ENCODE results near the gene SYT2. TPM values are rescaled to one million over a fixed set of nuclear protein-coding genes. Genes with fewer than 3 reads are reported as not detected.

The SYT2 gene
- total RNA-seq, 6 donors from 2014 or later: 0.14 TPM; not detected in 5

DNA sequence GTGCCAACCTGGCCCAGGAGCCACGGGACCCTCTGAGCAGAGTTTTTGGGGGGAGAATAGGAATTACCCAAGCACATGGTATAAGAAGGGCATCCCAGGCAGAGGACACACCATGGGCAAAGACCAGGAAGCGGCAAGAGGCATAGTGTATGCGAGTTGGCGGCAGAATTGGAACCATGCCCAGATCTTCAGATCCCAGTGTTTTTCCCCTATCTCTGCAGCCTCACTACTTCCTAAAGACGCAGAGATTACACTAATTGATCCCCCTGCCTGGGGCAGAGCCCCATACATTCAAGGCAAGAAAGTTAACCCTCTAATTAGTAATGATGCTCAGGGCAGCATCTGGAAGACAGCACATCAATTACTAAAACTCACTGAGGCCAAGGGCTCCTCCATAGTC lies 48.2 kb downstream of the SYT2 start:
- WGBS, 2 donors: 31 to 39% methylated on average over 5 of the region's 5 CpGs
- TF ChIP-seq POLR2A (IDR thresholded peaks at IDR 0.05): no peak
- no peak for TF ChIP-seq EP300 (IDR thresholded peaks at IDR 0.05)
- TF ChIP-seq, protein P1, sequence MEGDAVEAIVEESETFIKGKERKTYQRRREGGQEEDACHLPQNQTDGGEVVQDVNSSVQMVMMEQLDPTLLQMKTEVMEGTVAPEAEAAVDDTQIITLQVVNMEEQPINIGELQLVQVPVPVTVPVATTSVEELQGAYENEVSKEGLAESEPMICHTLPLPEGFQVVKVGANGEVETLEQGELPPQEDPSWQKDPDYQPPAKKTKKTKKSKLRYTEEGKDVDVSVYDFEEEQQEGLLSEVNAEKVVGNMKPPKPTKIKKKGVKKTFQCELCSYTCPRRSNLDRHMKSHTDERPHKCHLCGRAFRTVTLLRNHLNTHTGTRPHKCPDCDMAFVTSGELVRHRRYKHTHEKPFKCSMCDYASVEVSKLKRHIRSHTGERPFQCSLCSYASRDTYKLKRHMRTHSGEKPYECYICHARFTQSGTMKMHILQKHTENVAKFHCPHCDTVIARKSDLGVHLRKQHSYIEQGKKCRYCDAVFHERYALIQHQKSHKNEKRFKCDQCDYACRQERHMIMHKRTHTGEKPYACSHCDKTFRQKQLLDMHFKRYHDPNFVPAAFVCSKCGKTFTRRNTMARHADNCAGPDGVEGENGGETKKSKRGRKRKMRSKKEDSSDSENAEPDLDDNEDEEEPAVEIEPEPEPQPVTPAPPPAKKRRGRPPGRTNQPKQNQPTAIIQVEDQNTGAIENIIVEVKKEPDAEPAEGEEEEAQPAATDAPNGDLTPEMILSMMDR (IDR thresholded peaks at IDR 0.05): no peak
- no peak for TF ChIP-seq POLR2AphosphoS5 (IDR thresholded peaks at IDR 0.05)
- Histone ChIP-seq H3K9me3 (no peaks in the 10 kb centered on the region), H3K36me3 (no peaks in the 10 kb centered on the region), H3K4me3 (no peak overlapping the region), H3K27me3 (no peaks in the 10 kb centered on the region), H3K4me1 (no peaks in the 10 kb centered on the region), H3K27ac (no peak overlapping the region)
- no peak for DNase-seq
- no peak for ATAC-seq (ENCODE audit: low FRiP score in 2 of 2)

DNA sequence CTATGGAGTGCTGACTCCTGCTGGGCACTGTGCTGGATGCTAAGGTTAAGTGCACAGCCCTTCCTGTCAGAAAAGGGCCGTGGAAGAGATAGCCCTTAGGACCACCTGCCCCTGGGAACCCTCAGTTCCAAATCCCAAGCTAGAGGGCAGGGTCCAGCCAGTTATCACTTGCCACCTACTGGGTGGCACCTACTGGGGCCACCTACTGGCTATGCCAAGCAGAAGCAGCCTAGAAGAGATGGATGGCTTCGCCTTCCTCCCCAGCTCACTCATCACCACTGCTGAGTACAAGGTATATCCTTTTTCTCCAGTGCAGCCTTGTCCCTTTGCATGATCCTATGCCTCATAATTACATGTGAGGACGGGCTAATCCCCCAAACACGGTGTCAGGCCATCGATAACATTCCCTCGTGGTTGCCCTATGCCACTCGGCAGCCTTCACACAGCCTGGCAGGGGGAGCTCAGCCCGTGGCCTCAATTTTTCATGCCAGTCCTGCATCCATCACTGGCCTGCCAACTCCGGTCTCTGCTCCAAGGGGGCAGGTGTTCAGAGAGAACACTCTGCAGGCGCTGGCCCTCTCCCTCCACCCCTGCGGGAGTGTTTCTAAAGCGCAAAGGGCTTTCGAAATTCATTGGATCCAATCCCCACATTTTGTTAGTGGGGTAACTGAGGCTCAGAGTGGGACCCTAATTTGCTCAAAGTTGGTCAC lies 49.0 kb downstream of the SYT2 start:
- TF ChIP-seq, protein P1 (IDR thresholded peaks at IDR 0.05): no peak
- no peak for TF ChIP-seq POLR2A (IDR thresholded peaks at IDR 0.05)
- no peak for TF ChIP-seq POLR2AphosphoS5 (IDR thresholded peaks at IDR 0.05)
- TF ChIP-seq EP300 (IDR thresholded peaks at IDR 0.05): no peak
- Histone ChIP-seq H3K27ac (no peak overlapping the region), H3K9me3 (no peaks in the 10 kb centered on the region), H3K36me3 (no peaks in the 10 kb centered on the region), H3K4me1 (no peaks in the 10 kb centered on the region), H3K4me3 (no peak overlapping the region), H3K27me3 (no peaks in the 10 kb centered on the region)
- 73 to 77% methylated on average over 13 of the region's 13 CpGs for WGBS, 2 donors
- ATAC-seq (ENCODE audit: low FRiP score in 2 of 2): no peak
- DNase-seq: no peak

GRCh38 chr1:202659974-202660373 lies 50.3 kb downstream of the SYT2 start:
- Histone ChIP-seq H3K27me3 (no peaks in the 10 kb centered on the region), H3K9me3 (no peaks in the 10 kb centered on the region), H3K27ac (no peak overlapping the region), H3K4me1 (no peaks in the 10 kb centered on the region), H3K36me3 (no peaks in the 10 kb centered on the region), H3K4me3 (no peak overlapping the region)
- no peak for ATAC-seq (ENCODE audit: low FRiP score in 2 of 2)
- WGBS, 2 donors: 50 to 58% methylated on average over 2 to 3 of the region's 3 CpGs
- DNase-seq: no peak
- no peak for TF ChIP-seq EP300 (IDR thresholded peaks at IDR 0.05)
- TF ChIP-seq POLR2A (IDR thresholded peaks at IDR 0.05): no peak
- TF ChIP-seq, protein P1 (IDR thresholded peaks at IDR 0.05): no peak
- no peak for TF ChIP-seq POLR2AphosphoS5 (IDR thresholded peaks at IDR 0.05)

GRCh38 chr1:202659541-202659940 lies 50.7 kb downstream of the SYT2 start:
- no peak overlapping the region for H3K27ac ChIP-seq
- ATAC-seq (ENCODE audit: low FRiP score in 2 of 2): no peak
- no peaks in the 10 kb centered on the region for H3K4me1 ChIP-seq
- H3K27me3 ChIP-seq: no peaks in the 10 kb centered on the region
- H3K4me3 ChIP-seq: no peak overlapping the region
- H3K36me3 ChIP-seq: no peaks in the 10 kb centered on the region
- no peak for DNase-seq
- TF ChIP-seq, protein P1 (IDR thresholded peaks at IDR 0.05): no peak
- TF ChIP-seq POLR2AphosphoS5 (IDR thresholded peaks at IDR 0.05) (no peak), EP300 (IDR thresholded peaks at IDR 0.05) (no peak)
- 0 to 51% methylated on average over 1 to 5 of the region's 6 CpGs for WGBS, 2 donors
- H3K9me3 ChIP-seq: no peaks in the 10 kb centered on the region

- ATAC-seq (ENCODE audit: low FRiP score in 2 of 2) (no peak), DNase-seq (no peak)
- no peaks in the 10 kb centered on the region for H3K4me1 ChIP-seq
- no peaks in the 10 kb centered on the region for H3K9me3 ChIP-seq
- 36 to 65% methylated on average over 2 of the region's 2 CpGs for WGBS, 2 donors
- TF ChIP-seq, protein P1 (IDR thresholded peaks at IDR 0.05): no peak
- no peak for TF ChIP-seq EP300 (IDR thresholded peaks at IDR 0.05)
- TF ChIP-seq POLR2AphosphoS5 (IDR thresholded peaks at IDR 0.05): no peak
- TF ChIP-seq POLR2A (IDR thresholded peaks at IDR 0.05): no peak
- no peak overlapping the region for H3K4me3 ChIP-seq
- no peak overlapping the region for H3K27ac ChIP-seq
- no peaks in the 10 kb centered on the region for H3K36me3 ChIP-seq
- H3K27me3 ChIP-seq: no peaks in the 10 kb centered on the region
Observed at GRCh38 chr1:202658769-202659168, 51.5 kb downstream of the SYT2 start.
